ENCODE measurements around the gene OR1N2.
"Not testable (repeated sequence)": the region's sequence is repeated elsewhere in the genome, so short reads cannot be mapped to it uniquely, and the experiment has no call there.

The OR1N2 gene

GRCh38 chr9:122552812-122553211 is at the start of gene OR1N2:
TSS of gene OR1N2 (plus strand) at chr9:122553112. CDS start at chr9:122553212, 100 bp downstream.
- DNase-seq, result no peak

GRCh38 chr9:122506964-122507363 is 45.9 kb upstream of the OR1N2 start:
- DNase-seq, result no peak

- no peak for DNase-seq
These were observed 42.4 kb upstream of the OR1N2 start, which contains the start of gene OR1J2 for GRCh38 chr9:122510502-122510901. TSS of gene OR1J2 (plus strand) at chr9:122510802. CDS start at chr9:122510802, 0 bp downstream.

- DNase-seq, result no peak
These were observed 34.7 kb upstream of the OR1N2 start for GRCh38 chr9:122518226-122518625.

GRCh38 chr9:122518841-122519240 is 34.1 kb upstream of the OR1N2 start, which contains the start of gene OR1J4:
TSS of gene OR1J4 (plus strand) at chr9:122519141. CDS start at chr9:122519141, 0 bp downstream.
- no peak for DNase-seq

GRCh38 chr9:122519376-122519775 is 33.5 kb upstream of the OR1N2 start:
- no peak for DNase-seq

GRCh38 chr9:122526602-122527001 is 26.3 kb upstream of the OR1N2 start:
- no peak for DNase-seq

GRCh38 chr9:122527193-122527592 is 25.7 kb upstream of the OR1N2 start, which contains the start of gene OR1N1:
TSS of gene OR1N1 (minus strand) at chr9:122527293. CDS start at chr9:122527293, 0 bp downstream.
- DNase-seq, result no peak

GRCh38 chr9:122531157-122531556 is 21.8 kb upstream of the OR1N2 start:
- DNase-seq, result not testable (repeated sequence)

- no peak for DNase-seq
These were observed 16.8 kb upstream of the OR1N2 start for GRCh38 chr9:122536134-122536533.

- DNase-seq, result not testable (repeated sequence)
These were observed 15.8 kb upstream of the OR1N2 start for GRCh38 chr9:122537066-122537465.

GRCh38 chr9:122538757-122539156 is 14.2 kb upstream of the OR1N2 start:
- DNase-seq, result no peak

- no peak for DNase-seq
These were observed 6.7 kb upstream of the OR1N2 start for GRCh38 chr9:122546196-122546595.

GRCh38 chr9:122551371-122551770 is 1.5 kb upstream of the OR1N2 start:
- DNase-seq, result no peak

GRCh38 chr9:122561446-122561845 is 8.5 kb downstream of the OR1N2 start:
- DNase-seq, result no peak

- DNase-seq, result no peak
These were observed 9.3 kb downstream of the OR1N2 start for GRCh38 chr9:122562134-122562760.

GRCh38 chr9:122567901-122568300 is 15.0 kb downstream of the OR1N2 start:
- no peak for DNase-seq

- no peak for DNase-seq
These were observed 19.5 kb downstream of the OR1N2 start for GRCh38 chr9:122572456-122572855.

GRCh38 chr9:122579874-122580273 is 27.0 kb downstream of the OR1N2 start:
- no peak for DNase-seq

- no peak for DNase-seq
These were observed 27.4 kb downstream of the OR1N2 start for GRCh38 chr9:122580360-122580759.

- DNase-seq, result not testable (repeated sequence)
These were observed 30.4 kb downstream of the OR1N2 start, which contains the start of gene OR1L8 for GRCh38 chr9:122583284-122583683. TSS of gene OR1L8 (minus strand) at chr9:122583384. CDS start at chr9:122568477, 14,907 bp downstream.

All from amniotic stem cell (primary cell).